HUES6 (cell line): Measurements from ENCODE around the gene TOLLIP.

ENCODE experiments used
- H3K27ac ChIP-seq: 2 replicates; pipeline ENCODE4 v1.7.0; 2013; ENCODE audit warnings: low read depth, mild to moderate bottlenecking, low read length, inconsistent platforms
- H3K27me3 ChIP-seq: 2 replicates; pipeline ENCODE4 v1.6.1; 2013; ENCODE audit warnings: low read length; ENCODE audit not compliant: control insufficient read depth, insufficient read depth
- H3K36me3 ChIP-seq: 2 replicates; pipeline ENCODE4 v1.6.1; 2013; ENCODE audit warnings: low read length; ENCODE audit not compliant: control insufficient read depth, insufficient read depth
- H3K4me1 ChIP-seq: 2 replicates; pipeline ENCODE4 v1.6.1; 2013; ENCODE audit warnings: low read length; ENCODE audit not compliant: control insufficient read depth, insufficient read depth
- H3K4me3 ChIP-seq: 2 replicates; pipeline ENCODE4 v1.5.1; 2013; ENCODE audit warnings: low read depth, low read length
- H3K9ac ChIP-seq: one replicate; pipeline ENCODE4 v1.6.1; 2013; ENCODE audit warnings: mild to moderate bottlenecking, low read length
- H3K9me3 ChIP-seq: 2 replicates; pipeline ENCODE4 v1.6.1; 2013; ENCODE audit warnings: low read depth, low read length; ENCODE audit not compliant: control insufficient read depth, insufficient read depth

TOLLIP gene

DNA sequence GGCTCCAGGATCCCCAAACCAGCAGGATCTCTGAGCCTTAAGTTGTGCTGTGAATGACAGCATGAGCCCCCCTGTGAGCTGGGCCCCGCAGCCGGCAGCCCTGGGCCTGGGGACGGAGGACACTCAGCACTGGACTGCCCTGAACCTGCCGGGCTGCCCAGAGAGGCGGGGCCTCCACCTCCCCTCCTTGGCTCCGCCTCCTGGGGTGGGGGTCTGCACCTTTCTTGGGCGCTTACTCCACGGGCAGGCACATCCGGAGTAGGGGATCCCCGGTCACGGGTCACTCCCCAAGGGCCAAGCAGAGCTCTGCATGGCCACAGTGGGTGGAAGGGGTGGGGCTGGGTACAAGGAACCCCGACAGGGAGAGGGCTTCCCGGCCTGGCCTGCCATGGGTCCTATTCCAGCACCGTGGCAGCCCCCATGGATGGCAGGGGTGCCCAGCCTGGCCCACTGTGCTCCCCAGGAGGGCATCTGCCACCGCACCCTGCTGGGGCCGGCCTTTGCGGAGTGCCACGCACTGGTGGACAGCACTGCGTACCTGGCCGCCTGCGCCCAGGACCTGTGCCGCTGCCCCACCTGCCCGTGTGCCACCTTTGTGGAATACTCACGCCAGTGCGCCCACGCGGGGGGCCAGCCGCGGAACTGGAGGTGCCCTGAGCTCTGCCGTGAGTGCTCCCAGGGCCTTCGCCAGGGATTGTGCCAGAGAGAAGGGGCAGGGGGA is 81.2 kb downstream of the TOLLIP start:
- no peak overlapping the region for H3K4me3 ChIP-seq
- peaks cover 12% of the 10 kb centered on the region for H3K4me1 ChIP-seq
- no peaks in the 10 kb centered on the region for H3K9me3 ChIP-seq
- no peak overlapping the region for H3K9ac ChIP-seq
- H3K27ac ChIP-seq, result no peak overlapping the region
- H3K27me3 ChIP-seq, result no peaks in the 10 kb centered on the region
- no peaks in the 10 kb centered on the region for H3K36me3 ChIP-seq

DNA sequence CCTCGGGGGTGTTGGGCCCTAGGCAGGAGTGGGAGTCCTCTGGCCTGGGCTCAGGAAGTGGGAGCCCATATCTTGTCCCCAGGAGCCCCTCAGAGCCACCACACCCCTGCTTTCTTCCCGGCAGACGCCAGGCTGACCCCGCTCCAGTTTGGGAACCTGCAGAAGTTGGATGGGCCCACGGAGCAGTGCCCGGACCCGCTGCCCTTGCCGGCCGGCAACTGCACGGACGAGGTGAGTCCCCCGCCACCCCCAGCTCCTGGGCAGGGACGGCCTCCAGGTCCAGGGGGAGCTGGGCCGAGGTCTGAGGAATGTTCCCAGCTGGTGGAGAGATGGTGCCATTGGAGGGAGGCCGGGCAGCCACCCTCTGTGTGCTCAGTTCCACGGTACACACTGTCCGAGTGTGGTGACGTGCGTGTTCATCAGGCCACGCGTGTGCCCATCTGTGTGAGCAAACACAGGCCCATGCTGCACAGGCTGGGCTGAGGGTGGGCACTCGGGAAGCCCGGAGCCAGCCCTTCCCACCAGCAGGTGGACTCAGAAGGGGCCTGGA is 81.8 kb downstream of the TOLLIP start:
- Histone ChIP-seq H3K9ac (no peak overlapping the region), H3K27me3 (no peaks in the 10 kb centered on the region), H3K4me1 (peaks cover 12% of the 10 kb centered on the region), H3K4me3 (no peak overlapping the region), H3K27ac (no peak overlapping the region), H3K36me3 (no peaks in the 10 kb centered on the region), H3K9me3 (no peaks in the 10 kb centered on the region)

DNA sequence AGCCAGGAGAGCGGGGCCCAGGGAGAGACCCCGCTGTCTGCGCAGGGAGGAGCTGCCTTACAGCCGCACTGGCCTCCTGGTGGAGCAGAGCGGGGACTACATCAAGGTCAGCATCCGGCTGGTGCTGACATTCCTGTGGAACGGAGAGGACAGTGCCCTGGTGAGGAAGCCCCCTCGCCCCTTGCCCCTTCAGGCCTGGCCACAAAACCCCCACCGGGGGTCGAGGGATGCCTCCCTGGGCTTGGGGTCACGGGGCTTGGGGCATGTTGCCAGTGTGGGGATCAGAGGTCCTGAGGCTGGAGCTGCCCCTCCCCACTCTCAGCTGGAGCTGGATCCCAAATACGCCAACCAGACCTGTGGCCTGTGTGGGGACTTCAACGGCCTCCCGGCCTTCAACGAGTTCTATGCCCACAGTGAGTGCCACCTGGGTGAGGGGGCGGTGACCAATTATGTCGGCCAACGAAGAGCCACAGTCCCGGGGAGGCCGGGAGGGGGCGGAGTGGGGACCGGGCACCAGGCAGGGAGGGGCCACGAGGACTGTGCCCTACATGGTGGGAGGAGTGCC is 82.4 kb downstream of the TOLLIP start:
- H3K27ac ChIP-seq, result no peak overlapping the region
- H3K27me3 ChIP-seq, result no peaks in the 10 kb centered on the region
- H3K9ac ChIP-seq, result no peak overlapping the region
- peaks cover 12% of the 10 kb centered on the region for H3K4me1 ChIP-seq
- no peaks in the 10 kb centered on the region for H3K36me3 ChIP-seq
- no peak overlapping the region for H3K4me3 ChIP-seq
- no peaks in the 10 kb centered on the region for H3K9me3 ChIP-seq

DNA sequence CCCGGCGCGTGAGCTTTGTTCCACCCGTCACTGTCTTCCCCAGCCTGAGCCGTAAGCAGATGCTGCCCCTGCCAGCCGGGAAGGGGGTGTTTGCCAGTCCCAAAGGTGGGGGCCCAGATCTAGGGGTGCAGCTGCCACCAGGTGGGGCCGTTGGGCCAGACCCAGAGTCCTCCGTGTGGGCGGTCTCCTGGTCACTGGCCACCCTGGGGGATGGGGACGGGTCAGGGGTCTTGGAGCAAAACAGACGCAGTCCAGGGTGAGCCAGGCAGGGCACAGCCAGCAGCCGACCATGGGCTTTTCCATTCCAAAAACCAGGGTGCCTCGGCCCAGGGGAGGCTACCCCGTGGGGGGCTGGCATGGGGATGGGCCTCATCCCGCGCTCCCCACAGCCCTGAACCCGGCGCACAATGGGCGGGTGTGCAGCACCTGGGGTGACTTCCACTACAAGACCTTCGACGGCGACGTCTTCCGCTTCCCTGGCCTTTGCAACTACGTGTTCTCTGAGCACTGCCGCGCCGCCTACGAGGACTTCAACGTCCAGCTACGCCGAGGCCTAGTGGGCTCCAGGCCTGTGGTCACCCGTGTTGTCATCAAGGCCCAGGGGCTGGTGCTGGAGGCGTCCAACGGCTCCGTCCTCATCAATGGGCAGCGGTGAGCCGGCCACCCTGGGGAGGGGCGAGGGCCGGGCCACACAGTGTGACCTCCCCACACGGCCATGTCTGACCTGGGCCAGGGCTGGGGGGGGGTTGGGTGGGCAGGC is 83.0 kb downstream of the TOLLIP start:
- no peaks in the 10 kb centered on the region for H3K27me3 ChIP-seq
- peaks cover 12% of the 10 kb centered on the region for H3K4me1 ChIP-seq
- H3K9me3 ChIP-seq, result no peaks in the 10 kb centered on the region
- no peak overlapping the region for H3K27ac ChIP-seq
- no peaks in the 10 kb centered on the region for H3K36me3 ChIP-seq
- no peak overlapping the region for H3K4me3 ChIP-seq
- no peak overlapping the region for H3K9ac ChIP-seq

DNA sequence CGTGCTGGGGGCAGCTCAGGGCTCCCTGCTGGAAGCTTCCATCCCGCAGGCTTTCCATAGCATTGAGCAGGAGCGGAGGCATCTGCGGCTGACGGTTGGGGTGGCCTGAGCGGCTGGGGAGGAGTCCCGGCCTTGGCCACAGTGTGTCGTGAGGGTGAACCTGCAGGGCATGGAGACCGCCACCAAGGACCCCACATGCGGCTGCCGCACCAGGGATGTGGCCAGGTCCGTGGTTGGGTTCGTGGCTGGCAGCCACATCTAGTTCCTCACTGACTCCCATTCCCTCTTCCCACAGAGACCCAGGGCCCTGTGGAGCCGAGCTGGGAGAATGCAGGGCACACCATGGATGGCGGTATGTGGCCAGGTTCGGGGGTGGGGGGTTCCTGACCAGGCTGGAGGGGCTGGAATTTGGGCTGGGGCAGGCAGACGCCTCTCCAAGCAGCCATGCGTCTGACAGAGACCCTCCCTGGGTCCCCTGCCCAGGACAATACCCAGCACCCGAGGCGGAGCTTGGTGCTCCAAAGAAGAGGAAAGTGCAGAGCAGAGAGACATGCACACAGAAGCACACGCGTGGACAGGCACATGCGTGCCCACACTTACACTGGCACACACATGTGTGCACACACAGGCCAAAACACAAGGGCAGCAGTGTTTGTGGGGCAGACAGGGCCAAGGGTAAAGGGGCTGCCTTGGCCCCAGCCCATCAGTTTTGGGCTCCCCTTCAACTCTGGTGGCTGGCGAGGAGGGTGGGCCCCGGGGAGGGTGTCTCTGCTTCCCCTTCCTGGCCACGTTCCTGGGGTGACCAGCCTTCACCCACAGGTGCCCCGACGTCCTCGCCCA is 83.8 kb downstream of the TOLLIP start:
- Histone ChIP-seq H3K4me1 (peaks cover 12% of the 10 kb centered on the region), H3K27me3 (no peaks in the 10 kb centered on the region), H3K9ac (no peak overlapping the region), H3K27ac (no peak overlapping the region), H3K36me3 (no peaks in the 10 kb centered on the region), H3K9me3 (no peaks in the 10 kb centered on the region), H3K4me3 (no peak overlapping the region)

DNA sequence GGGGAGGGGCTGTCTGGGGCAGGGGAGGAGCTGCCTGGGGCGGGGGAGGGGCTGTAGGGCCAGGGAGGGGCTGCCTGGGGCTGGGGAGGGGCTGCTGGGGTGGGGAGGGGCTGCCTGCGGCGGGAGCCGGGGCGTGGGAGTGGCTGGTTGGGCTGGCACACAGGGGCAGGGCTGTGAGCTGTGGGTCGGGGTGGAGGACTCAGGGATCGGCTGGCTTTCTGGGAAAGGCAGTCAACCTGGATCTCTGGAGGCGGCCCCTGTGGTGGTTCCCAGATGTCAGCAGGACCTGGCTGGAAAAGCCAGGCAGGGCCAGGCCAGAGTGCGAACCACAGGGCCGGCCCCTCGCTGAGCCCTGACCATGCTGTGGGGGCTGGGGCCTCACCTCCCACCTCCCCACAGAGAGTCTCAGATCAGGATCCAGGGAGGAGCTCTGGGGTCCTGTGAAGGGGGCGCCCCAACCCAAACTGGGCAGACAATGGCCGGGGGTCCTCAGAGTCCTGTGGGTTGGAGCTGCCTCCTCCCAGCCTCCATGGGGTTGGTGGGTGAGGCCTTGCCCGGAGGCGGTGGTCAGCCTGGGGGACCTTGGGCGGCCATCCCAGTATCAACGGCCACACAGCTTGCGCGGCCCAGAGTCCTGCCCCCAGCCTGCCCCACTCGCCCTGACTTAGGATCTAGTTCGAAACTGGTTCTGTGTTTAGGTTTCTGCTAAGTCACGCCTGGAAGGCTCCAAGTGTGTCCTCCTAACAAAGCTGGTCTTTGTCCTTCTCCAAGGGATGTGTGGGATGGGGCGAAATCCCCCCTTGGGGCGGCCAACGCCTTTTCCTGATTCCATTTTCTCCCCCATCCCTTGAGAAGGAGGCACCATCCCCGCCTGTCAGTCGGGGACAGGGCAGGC is 84.7 kb downstream of the TOLLIP start:
- Histone ChIP-seq H3K9me3 (no peaks in the 10 kb centered on the region), H3K4me1 (peaks cover 12% of the 10 kb centered on the region), H3K27me3 (no peaks in the 10 kb centered on the region), H3K36me3 (no peaks in the 10 kb centered on the region), H3K4me3 (no peak overlapping the region), H3K9ac (no peak overlapping the region), H3K27ac (no peak overlapping the region)
